Astrocyte (in vitro differentiated cells and primary cell): ENCODE data around the gene ACTR1A. TPM values are rescaled to one million over a fixed set of nuclear protein-coding genes. Genes with fewer than 3 reads are reported as not detected.

Experiments used
- DNase-seq: peaks from one replicate; pipeline ENCODE4 v3.0.0-alpha.2; 2010; ENCODE audit warnings: low read depth
- FAIRE-seq: peaks from 2 replicates; lab custom pipeline; 2011; peaks lifted over from hg19 to GRCh38; lab: Jason Lieb, UNC
- H2AFZ ChIP-seq: 2 replicates; pipeline ENCODE4 v1.6.0; 2012; ENCODE audit warnings: low read depth, low read length, inconsistent platforms
- H3K27ac ChIP-seq: 2 replicates; pipeline ENCODE4 v1.5.1; 2011; ENCODE audit warnings: low read depth, low read length, inconsistent platforms
- H3K27me3 ChIP-seq: 2 replicates; pipeline ENCODE4 v1.6.0; 2011; ENCODE audit warnings: low read length, inconsistent platforms; ENCODE audit not compliant: insufficient read depth
- H3K36me3 ChIP-seq: 2 replicates; pipeline ENCODE4 v1.5.1; 2011; ENCODE audit warnings: low read length, inconsistent platforms; ENCODE audit not compliant: insufficient read depth
- H3K4me1 ChIP-seq: 2 replicates; pipeline ENCODE4 v1.5.1; 2011; ENCODE audit warnings: low read length, inconsistent platforms; ENCODE audit not compliant: insufficient read depth
- H3K4me2 ChIP-seq: 2 replicates; pipeline ENCODE4 v1.6.0; 2012; ENCODE audit warnings: low read length, inconsistent platforms
- H3K4me3 ChIP-seq: 2 replicates; pipeline ENCODE4 v1.5.1; 2011; ENCODE audit warnings: low read depth, mild to moderate bottlenecking, low read length, inconsistent platforms; ENCODE audit not compliant: insufficient read depth
- H3K79me2 ChIP-seq: 2 replicates; pipeline ENCODE4 v1.6.0; 2012; ENCODE audit warnings: mild to moderate bottlenecking, low read length, inconsistent platforms; ENCODE audit not compliant: insufficient read depth
- H3K9ac ChIP-seq: 2 replicates; pipeline ENCODE4 v1.6.0; 2012; ENCODE audit warnings: mild to moderate bottlenecking, low read length, inconsistent platforms
- H3K9me3 ChIP-seq: 2 replicates; pipeline ENCODE4 v1.5.1; 2012; ENCODE audit warnings: low read depth, mild to moderate bottlenecking, low read length, inconsistent platforms; ENCODE audit not compliant: insufficient read depth
- H4K20me1 ChIP-seq: 2 replicates; pipeline ENCODE4 v1.6.0; 2012; ENCODE audit warnings: low read length, inconsistent platforms; ENCODE audit not compliant: insufficient read depth
- H3K27ac Mint-ChIP-seq: one replicate; pipeline ENCODE4 v1.8.0; 2021; ENCODE audit warnings: mild to moderate bottlenecking, mixed read lengths; ENCODE audit not compliant: unreplicated experiment
- H3K27me3 Mint-ChIP-seq: one replicate; pipeline ENCODE4 v1.8.0; 2021; ENCODE audit warnings: low read depth, mixed read lengths; ENCODE audit not compliant: unreplicated experiment
- H3K36me3 Mint-ChIP-seq: one replicate; pipeline ENCODE4 v1.8.0; 2021; ENCODE audit warnings: low read depth, mixed read lengths; ENCODE audit not compliant: unreplicated experiment
- H3K4me1 Mint-ChIP-seq: one replicate; pipeline ENCODE4 v1.8.0; 2021; ENCODE audit warnings: low read depth, mixed read lengths; ENCODE audit not compliant: unreplicated experiment
- H3K4me3 Mint-ChIP-seq: one replicate; pipeline ENCODE4 v1.8.0; 2021; ENCODE audit warnings: mild to moderate bottlenecking, moderate library complexity, mixed read lengths; ENCODE audit not compliant: unreplicated experiment
- H3K9me3 Mint-ChIP-seq: one replicate; pipeline ENCODE4 v1.8.0; 2021; ENCODE audit warnings: mild to moderate bottlenecking, mixed read lengths; ENCODE audit not compliant: unreplicated experiment
- CTCF ChIP-seq: IDR thresholded peaks from 2 replicates; pipeline ENCODE4 v1.5.1; 2011; ENCODE audit warnings: low read depth, mild to moderate bottlenecking, inconsistent platforms, low read length, moderate library complexity; ENCODE audit not compliant: insufficient read depth
- EZH2 ChIP-seq: IDR thresholded peaks from 2 replicates; pipeline ENCODE4 v1.6.1; 2012; ENCODE audit warnings: mild to moderate bottlenecking, low read length, inconsistent platforms; ENCODE audit not compliant: insufficient read depth
- total RNA-seq: library from RNA; stranded (reverse); gene quantifications from 2 replicates; pipeline ENCODE4 v1.2.1, GENCODE V29; 2021

ACTR1A gene
- total RNA-seq, 1 donor from 2014 or later, result 155 TPM

- Histone ChIP-seq H3K4me3 (no peak overlapping the region), H2AFZ (no peak overlapping the region), H3K36me3 (peaks cover 5% of the 10 kb centered on the region), H3K4me1 (peaks cover 16% of the 10 kb centered on the region), H3K4me2 (no peak overlapping the region), H3K27ac (no peak overlapping the region), H3K27me3 (no peaks in the 10 kb centered on the region), H3K9me3 (no peaks in the 10 kb centered on the region), H4K20me1 (peaks cover 47% of the 10 kb centered on the region), H3K79me2 (peaks cover 39% of the 10 kb centered on the region), H3K9ac (no peak overlapping the region)
- H3K27ac Mint-ChIP-seq, result no peak overlapping the region
- no peak for FAIRE-seq
- H3K4me3 Mint-ChIP-seq, result no peak overlapping the region
- no peak for DNase-seq
- no peaks in the 10 kb centered on the region for H3K27me3 Mint-ChIP-seq
- no peak for TF ChIP-seq CTCF
- TF ChIP-seq EZH2, result no peak
- H3K36me3 Mint-ChIP-seq, result no peaks in the 10 kb centered on the region
- no peaks in the 10 kb centered on the region for H3K9me3 Mint-ChIP-seq
- peaks cover 3% of the 10 kb centered on the region for H3K4me1 Mint-ChIP-seq
Observed at GRCh38 chr10:102507521-102507920, 5.0 kb upstream of the ACTR1A start.

GRCh38 chr10:102505462-102506115 is 3.1 kb upstream of the ACTR1A start:
- Mint-ChIP-seq H3K4me1 (peaks cover 3% of the 10 kb centered on the region), H3K9me3 (no peaks in the 10 kb centered on the region), H3K36me3 (no peaks in the 10 kb centered on the region), H3K27me3 (no peaks in the 10 kb centered on the region), H3K4me3 (peak overlapping the region; percentile 93), H3K27ac (no peak overlapping the region)
- Histone ChIP-seq H3K9me3 (no peaks in the 10 kb centered on the region), H3K27me3 (no peaks in the 10 kb centered on the region), H2AFZ (no peak overlapping the region), H4K20me1 (peaks cover 55% of the 10 kb centered on the region), H3K4me3 (no peak overlapping the region), H3K27ac (no peak overlapping the region), H3K9ac (no peak overlapping the region), H3K4me2 (peak overlapping the region; percentile 100), H3K79me2 (peaks cover 52% of the 10 kb centered on the region), H3K36me3 (no peaks in the 10 kb centered on the region), H3K4me1 (peaks cover 16% of the 10 kb centered on the region)
- DNase-seq (no peak), FAIRE-seq (no peak)
- TF ChIP-seq EZH2 (no peak), CTCF (no peak)

- no peaks in the 10 kb centered on the region for H3K27me3 ChIP-seq
- H4K20me1 ChIP-seq, result peaks cover 58% of the 10 kb centered on the region
- DNase-seq (no peak), FAIRE-seq (no peak)
- Mint-ChIP-seq H3K27me3 (no peaks in the 10 kb centered on the region), H3K4me1 (peaks cover 4% of the 10 kb centered on the region), H3K27ac (no peak overlapping the region), H3K9me3 (no peaks in the 10 kb centered on the region), H3K4me3 (peak overlapping the region; percentile 93), H3K36me3 (no peaks in the 10 kb centered on the region)
- H3K4me3 ChIP-seq, result peak overlapping the region; percentile 96
- H3K9ac ChIP-seq, result peak overlapping the region; percentile 88
- H3K36me3 ChIP-seq, result no peaks in the 10 kb centered on the region
- no peaks in the 10 kb centered on the region for H3K9me3 ChIP-seq
- H3K79me2 ChIP-seq, result peaks cover 56% of the 10 kb centered on the region
- TF ChIP-seq CTCF, result no peak
- no peak for TF ChIP-seq EZH2
- peak overlapping the region; percentile 100 for H3K4me2 ChIP-seq
- H3K4me1 ChIP-seq, result peaks cover 16% of the 10 kb centered on the region
- peak overlapping the region; percentile 75 for H2AFZ ChIP-seq
- no peak overlapping the region for H3K27ac ChIP-seq
Observed at GRCh38 chr10:102504976-102505300, 2.4 kb upstream of the ACTR1A start.
